ENCODE results near the gene GCNT2. TPM values are rescaled to one million over a fixed set of nuclear protein-coding genes. Genes with fewer than 3 reads are reported as not detected.

Gene GCNT2
- total RNA-seq, 1 donor from 2014 or later = 16.7 TPM

- H3K36me3 ChIP-seq = no peaks in the 10 kb centered on the region
- peaks cover 3 to 33% of the 10 kb centered on the region in 2 donors for H3K4me1 ChIP-seq
- no peaks in the 10 kb centered on the region for H3K9me3 ChIP-seq
- TF ChIP-seq CTCF (IDR thresholded peaks at IDR 0.05) = no peak
- peak overlapping the region; percentile 60 to 95 for H3K27ac ChIP-seq
- intact Hi-C loops (cut with DNase I) = no loop called here
- no peak for DNase-seq (ENCODE audit: low spot score in 2 of 2)
- no peak overlapping the region for H3K4me3 ChIP-seq
- H3K27me3 ChIP-seq = no peaks in the 10 kb centered on the region
These were observed 20.4 kb downstream of the GCNT2 start for GRCh38 chr6:10541591-10541990.

GRCh38 chr6:10542213-10542612, 21.1 kb downstream of the GCNT2 start:
- peak overlapping the region; percentile 60 to 95 for H3K27ac ChIP-seq
- DNase-seq (ENCODE audit: low spot score in 2 of 2) = no peak
- H3K27me3 ChIP-seq = no peaks in the 10 kb centered on the region
- TF ChIP-seq CTCF (IDR thresholded peaks at IDR 0.05) = no peak
- no peaks in the 10 kb centered on the region for H3K9me3 ChIP-seq
- intact Hi-C loops (cut with DNase I) = no loop called here
- H3K4me1 ChIP-seq = peaks cover 3 to 38% of the 10 kb centered on the region in 2 donors
- no peaks in the 10 kb centered on the region for H3K36me3 ChIP-seq
- H3K4me3 ChIP-seq = no peak overlapping the region

DNA sequence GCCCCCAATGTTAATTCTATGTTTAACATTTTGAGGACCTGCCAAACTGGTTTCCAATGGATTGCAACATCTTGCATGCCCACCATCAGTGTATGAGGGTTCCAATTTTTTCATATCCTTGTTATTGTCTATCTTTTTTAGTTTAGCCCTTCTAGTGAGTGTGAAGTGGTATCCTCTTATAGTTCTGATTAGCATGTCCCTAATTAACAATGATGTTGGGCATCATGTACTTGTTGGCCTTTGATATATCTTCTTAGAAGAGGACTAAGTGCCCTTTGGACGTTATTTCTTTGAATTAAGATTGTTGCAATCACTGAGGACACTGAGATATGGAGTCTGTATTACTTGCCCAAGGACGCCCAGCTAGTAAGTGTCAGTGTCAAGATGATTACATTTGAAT, 22.3 kb downstream of the GCNT2 start:
- H3K9me3 ChIP-seq = no peaks in the 10 kb centered on the region
- peak overlapping the region; percentile 90 to 95 for H3K27ac ChIP-seq
- no peak for DNase-seq (ENCODE audit: low spot score in 2 of 2)
- no peak overlapping the region for H3K4me3 ChIP-seq
- H3K27me3 ChIP-seq = no peaks in the 10 kb centered on the region
- peaks cover 6 to 45% of the 10 kb centered on the region in 2 donors for H3K4me1 ChIP-seq
- no peaks in the 10 kb centered on the region for H3K36me3 ChIP-seq
- no peak for TF ChIP-seq CTCF (IDR thresholded peaks at IDR 0.05)
- intact Hi-C loops (cut with DNase I) = no loop called here

- H3K9me3 ChIP-seq = no peaks in the 10 kb centered on the region
- intact Hi-C loops (cut with DNase I) = loop anchor here (1.0 kb wide), 1 partner anchor 17 kb away; no protein-coding TSS in a partner anchor
- no peaks in the 10 kb centered on the region for H3K36me3 ChIP-seq
- H3K27me3 ChIP-seq = no peaks in the 10 kb centered on the region
- no peak for TF ChIP-seq CTCF (IDR thresholded peaks at IDR 0.05)
- DNase-seq (ENCODE audit: low spot score in 2 of 2) = peak in 1 of 2 donors; percentile 72
- peak overlapping the region; percentile 90 to 95 for H3K27ac ChIP-seq
- H3K4me3 ChIP-seq = peak overlapping the region in 1 of 2 donors; percentile 39
- peaks cover 6 to 49% of the 10 kb centered on the region in 2 donors for H3K4me1 ChIP-seq
These were observed 24.3 kb downstream of the GCNT2 start for GRCh38 chr6:10545482-10545881.

- H3K27ac ChIP-seq = peak overlapping the region; percentile 90 to 95
- H3K4me1 ChIP-seq = peaks cover 6 to 47% of the 10 kb centered on the region in 2 donors
- intact Hi-C loops (cut with DNase I) = no loop called here
- H3K27me3 ChIP-seq = no peaks in the 10 kb centered on the region
- no peaks in the 10 kb centered on the region for H3K9me3 ChIP-seq
- no peak for TF ChIP-seq CTCF (IDR thresholded peaks at IDR 0.05)
- no peak overlapping the region for H3K4me3 ChIP-seq
- no peak for DNase-seq (ENCODE audit: low spot score in 2 of 2)
- no peaks in the 10 kb centered on the region for H3K36me3 ChIP-seq
These were observed 26.7 kb downstream of the GCNT2 start for GRCh38 chr6:10547809-10548208.

DNA sequence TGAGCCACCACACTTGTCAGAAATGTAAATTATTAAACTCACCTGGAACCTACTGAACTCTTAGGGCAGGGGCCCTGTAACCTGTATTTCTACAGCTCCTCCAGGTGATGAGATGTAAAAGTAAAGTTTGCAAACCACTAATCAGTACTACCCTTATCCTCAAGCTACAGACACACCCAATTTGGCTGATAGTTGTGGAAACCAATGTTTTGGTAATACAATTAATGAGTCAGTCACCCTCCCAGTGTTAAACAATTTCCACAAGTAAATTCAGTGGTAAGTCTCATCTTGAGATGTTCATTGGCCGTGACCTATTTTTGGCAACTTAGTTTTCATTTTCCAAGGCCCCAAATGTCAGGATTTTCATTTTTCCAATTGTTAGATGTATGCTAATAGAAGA, 29.6 kb downstream of the GCNT2 start:
- H3K9me3 ChIP-seq = no peaks in the 10 kb centered on the region
- H3K4me3 ChIP-seq = no peak overlapping the region
- H3K27me3 ChIP-seq = no peaks in the 10 kb centered on the region
- peaks cover 6 to 46% of the 10 kb centered on the region in 2 donors for H3K4me1 ChIP-seq
- H3K36me3 ChIP-seq = no peaks in the 10 kb centered on the region
- no peak for TF ChIP-seq CTCF (IDR thresholded peaks at IDR 0.05)
- DNase-seq (ENCODE audit: low spot score in 2 of 2) = no peak
- intact Hi-C loops (cut with DNase I) = no loop called here
- no peak overlapping the region for H3K27ac ChIP-seq
